Endothelial cell of hepatic sinusoid (primary cell): ENCODE data around the gene PTPRD.

Experiments
- in situ Hi-C: cut with HindIII; loops from 2 replicates; pipeline ENCODE4 v1.10.0; 2017; ENCODE audit warnings: low sequenced_read_pairs

Gene PTPRD

DNA sequence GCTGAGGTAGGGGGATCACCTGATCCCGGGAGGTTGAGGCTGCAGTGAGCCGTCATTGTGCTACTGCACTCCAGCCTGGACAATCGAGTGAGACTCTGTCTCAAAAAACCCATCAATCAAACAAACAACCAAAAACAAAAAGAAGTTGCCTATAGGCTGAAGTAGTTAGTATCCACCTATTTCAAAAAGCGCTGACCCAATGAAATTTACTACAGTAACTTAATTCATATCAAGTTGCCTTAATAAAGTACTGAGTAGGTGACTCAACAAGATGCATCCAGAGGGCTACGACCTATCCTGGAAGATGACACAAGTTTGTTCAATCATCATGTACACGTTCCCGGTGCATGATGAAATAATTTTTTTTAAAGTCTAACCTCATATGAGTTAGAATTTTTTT, 2164.6 kb downstream of the PTPRD start:
- in situ Hi-C loops = no loop called here

GRCh38 chr9:8447601-8448000, 2165.2 kb downstream of the PTPRD start:
- in situ Hi-C loops = no loop called here

GRCh38 chr9:8437876-8438275, 2174.9 kb downstream of the PTPRD start:
- in situ Hi-C loops = no loop called here

- in situ Hi-C loops = no loop called here
These were observed 2175.5 kb downstream of the PTPRD start for GRCh38 chr9:8437259-8437658.

DNA sequence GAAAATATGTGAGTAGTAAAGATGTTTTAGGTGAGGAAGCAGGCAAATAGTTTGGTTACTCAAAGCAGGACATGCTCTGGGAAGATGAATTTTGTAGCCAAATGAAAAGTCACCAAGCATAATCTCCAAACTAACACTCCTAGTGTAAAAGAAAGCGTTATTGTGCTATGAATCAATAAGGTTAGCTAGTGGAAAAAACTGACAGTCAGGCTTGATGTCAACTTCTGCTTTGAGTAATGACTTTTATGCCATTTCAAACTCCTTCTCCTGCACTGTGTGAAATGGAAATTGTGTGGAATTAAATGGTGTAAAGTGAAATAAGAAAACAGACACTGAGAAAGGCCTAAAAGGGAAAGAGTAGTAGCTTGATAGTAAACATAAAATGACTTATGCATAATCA, 2176.0 kb downstream of the PTPRD start:
- in situ Hi-C loops = no loop called here

DNA sequence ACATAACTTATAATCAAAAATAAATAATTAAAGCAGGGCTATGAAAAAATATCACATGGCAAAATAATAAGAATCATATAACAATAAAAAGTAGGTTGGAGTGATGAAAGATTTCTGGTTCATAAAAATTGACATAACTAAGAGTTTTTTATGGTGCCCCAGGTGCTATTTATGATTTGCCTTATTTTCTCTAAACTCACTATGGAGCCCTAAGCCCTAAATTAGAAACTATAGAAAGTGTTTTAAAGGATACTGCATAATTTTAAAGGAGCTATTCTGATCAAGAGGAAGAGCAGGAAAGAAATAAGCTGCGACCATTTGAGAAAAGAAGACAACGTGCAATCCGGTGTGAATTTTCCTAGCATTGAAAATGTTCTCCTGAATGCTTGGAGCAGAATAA, 2178.2 kb downstream of the PTPRD start:
- in situ Hi-C loops = no loop called here

DNA sequence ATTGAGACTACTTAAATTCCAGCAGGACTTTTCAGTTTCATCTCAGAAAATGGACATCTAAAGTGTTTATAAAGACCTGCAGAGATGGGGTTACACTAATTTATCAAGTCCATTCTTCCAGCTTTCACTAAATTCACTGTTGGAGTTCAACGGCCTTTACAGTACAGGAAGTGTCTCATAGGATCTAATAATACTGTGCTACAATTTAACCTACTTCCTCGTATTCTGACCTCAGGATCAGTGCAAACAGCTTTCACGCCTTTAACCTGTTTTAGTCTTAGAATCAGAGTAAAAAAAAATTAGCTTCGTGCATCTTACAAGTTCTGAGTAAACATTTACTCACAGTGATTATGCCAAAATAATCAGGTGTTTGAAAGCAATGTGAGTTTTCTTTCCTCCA, 2180.6 kb downstream of the PTPRD start:
- in situ Hi-C loops = no loop called here

GRCh38 chr9:8431505-8431904, 2181.3 kb downstream of the PTPRD start:
- in situ Hi-C loops = no loop called here

DNA sequence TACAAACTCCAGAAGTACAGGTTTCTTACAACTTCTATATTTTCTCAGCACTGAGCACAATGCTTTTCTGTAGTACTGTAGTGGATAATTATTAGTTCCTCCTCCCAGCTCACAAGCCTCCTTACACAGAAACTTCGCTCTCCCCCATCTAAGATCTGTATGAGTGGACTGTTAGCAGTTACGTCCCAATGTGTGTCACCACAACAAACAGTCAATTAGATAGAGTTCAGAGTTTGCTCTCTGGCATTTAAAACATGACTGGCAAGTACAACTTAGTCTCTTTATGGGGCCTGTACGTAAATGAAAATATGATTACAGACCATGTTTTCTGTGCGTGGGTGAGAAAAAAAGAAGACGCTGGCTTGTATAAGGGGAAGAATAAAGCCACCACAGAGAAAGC, 2181.9 kb downstream of the PTPRD start:
- in situ Hi-C loops = no loop called here

DNA sequence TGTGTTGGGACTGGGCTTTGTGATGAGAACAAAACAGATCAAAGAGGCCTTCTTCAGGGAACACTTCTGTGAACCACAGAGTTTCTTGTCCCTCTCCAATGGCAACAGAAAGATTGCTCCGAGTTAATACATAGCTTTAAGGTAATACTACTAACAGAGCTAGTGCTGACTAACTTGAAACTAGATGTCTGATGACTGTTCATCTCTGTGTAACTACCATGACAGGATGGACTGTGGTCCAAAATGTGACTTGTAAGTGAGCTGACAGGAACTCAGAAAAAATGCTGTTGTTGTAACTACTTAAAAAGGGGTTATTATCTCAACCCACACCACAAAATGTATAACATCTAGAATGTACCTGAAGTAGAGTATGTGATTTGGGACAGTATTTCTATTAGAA, 2183.0 kb downstream of the PTPRD start:
- in situ Hi-C loops = no loop called here

GRCh38 chr9:8429157-8429556, 2183.6 kb downstream of the PTPRD start:
- in situ Hi-C loops = no loop called here

GRCh38 chr9:8428389-8428788, 2184.4 kb downstream of the PTPRD start:
- in situ Hi-C loops = no loop called here

- in situ Hi-C loops = no loop called here
These were observed 2187.9 kb downstream of the PTPRD start for GRCh38 chr9:8424786-8425410.

- in situ Hi-C loops = no loop called here
These were observed 2192.4 kb downstream of the PTPRD start for GRCh38 chr9:8420416-8420815.

DNA sequence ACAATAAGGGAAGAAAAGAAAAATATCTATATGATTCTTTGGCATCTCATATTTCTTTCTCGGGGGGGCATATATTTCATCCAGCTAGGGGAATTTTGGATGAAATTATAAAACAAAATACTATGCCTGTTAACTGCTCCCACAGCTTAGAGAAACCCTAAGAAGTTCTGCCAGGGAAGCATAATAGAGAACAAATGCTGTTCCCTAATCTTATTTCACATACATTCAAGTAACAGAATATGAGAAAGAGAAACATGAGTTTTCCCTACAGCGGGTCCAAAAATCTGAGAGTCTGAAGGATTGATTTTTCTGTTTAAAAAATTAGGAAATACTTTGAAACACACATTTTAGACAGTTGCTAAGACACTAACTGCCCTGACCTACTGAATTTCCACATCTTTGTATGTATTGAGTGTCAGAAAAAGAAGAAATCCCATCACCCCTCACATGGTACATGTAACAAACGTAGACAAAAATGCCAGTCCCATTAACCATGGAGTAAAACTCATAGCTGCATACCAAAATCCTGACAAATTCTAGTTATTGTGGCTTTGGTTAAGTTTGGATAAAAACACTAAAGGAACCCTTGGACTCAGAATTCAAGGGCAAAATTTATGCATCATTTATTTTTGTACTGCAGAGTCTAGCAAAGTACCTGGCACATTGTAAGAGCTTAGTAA, 2193.1 kb downstream of the PTPRD start:
- in situ Hi-C loops = no loop called here

DNA sequence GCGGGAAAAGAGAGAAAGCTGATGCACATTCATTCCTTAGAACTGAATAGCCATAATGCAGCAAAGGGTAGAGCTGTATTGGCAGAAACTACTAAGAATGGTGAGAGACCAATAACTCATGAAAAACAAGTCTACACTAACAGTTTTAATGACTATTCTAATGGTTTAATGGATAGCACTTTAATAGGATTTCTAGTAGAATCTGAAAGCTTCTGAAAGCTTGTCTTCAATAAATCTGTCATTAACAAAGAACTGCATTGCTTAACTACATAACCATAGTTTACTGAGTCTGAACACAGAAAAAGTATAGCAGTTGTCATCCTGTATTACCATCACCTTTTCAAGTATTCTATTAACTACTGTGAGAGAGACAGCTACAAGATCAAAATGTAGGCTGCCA, 2195.5 kb downstream of the PTPRD start:
- in situ Hi-C loops = no loop called here

GRCh38 chr9:8412327-8412726, 2200.5 kb downstream of the PTPRD start:
- in situ Hi-C loops = no loop called here

DNA sequence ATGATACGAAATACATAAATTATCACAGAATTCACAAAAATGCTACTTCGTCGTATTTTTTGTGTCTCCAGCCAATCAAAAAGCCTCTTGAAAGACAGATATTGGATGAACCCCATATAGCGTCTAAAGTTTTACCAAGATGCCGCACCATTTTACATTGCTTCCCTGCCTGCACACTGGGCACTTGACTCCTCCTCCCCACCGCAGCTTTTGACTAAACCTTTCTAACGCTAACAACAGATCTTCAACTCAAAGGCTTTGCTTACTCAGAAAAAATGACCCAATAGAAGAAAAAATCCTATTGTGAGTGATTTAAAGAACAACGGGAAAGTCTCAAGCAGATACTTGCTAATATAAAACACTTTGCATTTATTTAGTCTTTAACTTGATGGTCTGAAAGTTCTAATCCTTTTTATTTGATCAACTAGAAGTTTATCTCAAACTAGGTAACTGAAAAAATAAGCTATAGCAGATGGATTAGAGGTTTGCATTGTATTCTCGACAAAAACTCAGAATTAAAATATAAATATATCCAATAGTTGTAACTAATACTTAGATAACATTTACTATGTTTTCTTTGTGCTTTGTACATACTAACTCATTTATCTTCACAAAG, 2204.1 kb downstream of the PTPRD start:
- in situ Hi-C loops = no loop called here

- in situ Hi-C loops = no loop called here
These were observed 2210.7 kb downstream of the PTPRD start for GRCh38 chr9:8401961-8402705.

DNA sequence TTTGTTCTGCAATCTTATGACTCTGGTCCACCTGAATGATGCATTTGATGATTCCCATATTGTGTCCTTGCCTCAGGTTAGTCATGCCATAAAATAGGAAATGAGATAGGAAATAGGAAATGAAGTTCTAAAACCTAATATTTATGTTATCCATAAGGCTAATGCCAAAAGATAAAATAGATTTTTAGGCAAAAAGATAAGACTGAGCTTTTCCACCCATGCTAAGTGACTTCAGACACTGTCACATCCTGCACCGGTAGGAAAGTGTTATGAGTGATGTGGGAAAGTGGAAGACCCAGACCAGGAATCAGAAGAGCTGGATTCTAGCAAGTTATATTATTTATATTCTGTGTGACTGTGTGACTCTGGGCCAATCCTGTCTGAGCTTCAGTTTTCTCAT, 2212.4 kb downstream of the PTPRD start:
- in situ Hi-C loops = no loop called here

DNA sequence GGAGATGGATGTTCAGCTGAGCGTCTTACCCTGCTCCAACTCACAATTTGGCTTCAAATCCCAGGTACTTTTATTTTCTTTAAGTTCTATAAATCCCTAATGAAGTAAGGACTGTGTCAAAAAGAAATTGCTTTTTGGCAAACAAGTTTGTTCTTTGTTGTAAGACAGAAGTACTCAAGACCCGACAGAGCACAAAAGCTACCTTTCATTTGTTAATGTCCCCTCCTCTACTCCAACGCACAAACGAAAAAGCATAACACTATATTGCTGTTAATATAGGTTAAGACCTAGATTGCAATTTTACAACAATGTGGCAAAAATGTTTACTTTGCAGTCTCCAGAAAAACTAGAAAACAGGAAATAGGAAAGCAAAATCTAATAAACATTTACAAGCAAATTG, 2217.8 kb downstream of the PTPRD start:
- in situ Hi-C loops = no loop called here

DNA sequence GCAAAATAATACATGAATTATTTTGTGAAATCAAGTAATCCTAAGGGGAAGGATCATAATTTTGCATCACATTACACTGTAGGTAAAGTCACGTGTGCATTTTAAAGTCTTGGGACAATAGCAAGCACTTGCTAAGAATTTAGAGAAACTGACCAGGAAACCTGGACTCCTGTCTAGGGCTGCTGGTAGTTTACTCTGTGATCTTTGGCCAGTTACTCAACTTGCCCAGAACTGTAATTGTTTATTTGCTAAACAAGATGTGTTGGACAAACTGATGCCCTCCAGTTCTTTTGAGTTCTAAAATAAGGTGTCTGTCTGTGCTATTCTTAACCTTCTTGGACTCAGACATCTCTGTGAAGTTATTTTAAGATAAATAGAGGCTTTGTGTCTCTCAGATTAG, 2218.5 kb downstream of the PTPRD start:
- in situ Hi-C loops = no loop called here
